Stimulated activated naive CD8-positive, alpha-beta T cell treated with anti-CD3 and anti-CD28 coated beads, Interleukin-15, Interleukin-2, amounts not matched to agents 100 U/mL and 50 U/mL, for 24 hours (primary cell): ENCODE results near the gene EML5.
"Not testable (repeated sequence)": the region's sequence is repeated elsewhere in the genome, so short reads cannot be mapped to it uniquely, and the experiment has no call there.

Experiments
- ATAC-seq: fragments of 150-1000 bp; cut with Tn5 transposase; one replicate; pipeline ENCODE4 v1.10.0; 2021
- DNase-seq: peaks from one replicate; pipeline ENCODE4 v3.0.0; 2021

Gene EML5

DNA sequence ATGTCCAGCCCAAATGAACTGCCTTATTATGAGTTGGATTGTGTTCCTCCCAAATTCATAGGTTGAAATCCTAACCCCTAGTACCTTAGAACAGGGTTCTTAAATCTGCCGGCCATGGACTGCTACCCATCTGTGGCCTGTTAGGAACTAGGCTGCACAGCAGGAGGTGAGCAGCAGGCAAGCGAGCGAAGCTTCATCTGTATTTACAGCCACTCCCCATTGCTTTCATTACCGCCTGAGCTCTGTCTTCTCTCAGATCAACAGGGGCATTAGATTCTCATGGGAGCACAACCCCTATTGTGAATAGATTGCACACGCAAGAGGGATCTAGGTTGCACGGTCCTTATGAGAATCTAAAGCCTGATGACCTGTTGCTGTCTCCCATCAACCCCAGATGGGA is 9.8 kb upstream of the EML5 start:
- no peak for DNase-seq
- no peak for ATAC-seq

GRCh38 chr14:88799522-88799921 is 6.8 kb upstream of the EML5 start:
- ATAC-seq (no peak), DNase-seq (no peak)

DNA sequence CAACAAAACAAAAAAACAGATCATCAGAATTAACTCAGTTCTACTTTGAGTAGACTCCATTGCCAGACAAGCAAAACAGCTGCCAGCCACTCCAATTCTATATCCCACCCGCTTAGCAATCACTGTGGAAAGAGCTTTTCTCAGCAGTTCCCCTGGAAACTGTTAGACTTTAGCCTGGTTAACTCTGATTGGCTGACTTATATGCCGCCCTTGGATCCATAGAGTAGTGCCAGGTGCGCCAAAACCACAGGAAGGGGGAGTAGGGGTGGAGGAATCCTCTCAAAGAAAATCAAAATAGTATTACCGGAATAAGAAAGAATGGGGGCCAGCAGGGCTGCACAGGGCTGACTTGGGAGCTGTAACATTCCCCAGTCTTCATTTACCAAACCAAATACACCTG is 5.4 kb upstream of the EML5 start:
- no peak for DNase-seq

DNA sequence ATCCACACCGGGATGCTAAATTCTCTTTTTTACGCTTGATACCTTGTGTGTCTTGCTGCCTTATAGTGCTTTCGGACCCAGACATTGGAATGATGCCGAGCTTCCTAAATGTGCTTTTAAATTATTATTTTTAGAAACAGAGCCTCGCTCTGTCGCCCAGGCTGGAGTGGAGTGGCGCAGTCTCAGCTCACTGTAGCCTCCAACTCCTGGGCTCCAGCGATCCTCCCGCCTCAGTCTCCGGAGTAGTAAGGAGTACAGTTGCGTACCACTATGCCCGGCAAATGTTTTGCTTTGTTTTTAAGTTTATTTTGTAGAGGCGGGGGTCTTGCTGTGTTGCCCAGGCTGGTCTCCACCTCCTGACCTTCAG is 489 bp upstream of the EML5 start:
- ATAC-seq (no peak), DNase-seq (peak; percentile 8)

More for the DNA sequence above, 5.4 kb upstream of the EML5 start:
- ATAC-seq = no peak

DNA sequence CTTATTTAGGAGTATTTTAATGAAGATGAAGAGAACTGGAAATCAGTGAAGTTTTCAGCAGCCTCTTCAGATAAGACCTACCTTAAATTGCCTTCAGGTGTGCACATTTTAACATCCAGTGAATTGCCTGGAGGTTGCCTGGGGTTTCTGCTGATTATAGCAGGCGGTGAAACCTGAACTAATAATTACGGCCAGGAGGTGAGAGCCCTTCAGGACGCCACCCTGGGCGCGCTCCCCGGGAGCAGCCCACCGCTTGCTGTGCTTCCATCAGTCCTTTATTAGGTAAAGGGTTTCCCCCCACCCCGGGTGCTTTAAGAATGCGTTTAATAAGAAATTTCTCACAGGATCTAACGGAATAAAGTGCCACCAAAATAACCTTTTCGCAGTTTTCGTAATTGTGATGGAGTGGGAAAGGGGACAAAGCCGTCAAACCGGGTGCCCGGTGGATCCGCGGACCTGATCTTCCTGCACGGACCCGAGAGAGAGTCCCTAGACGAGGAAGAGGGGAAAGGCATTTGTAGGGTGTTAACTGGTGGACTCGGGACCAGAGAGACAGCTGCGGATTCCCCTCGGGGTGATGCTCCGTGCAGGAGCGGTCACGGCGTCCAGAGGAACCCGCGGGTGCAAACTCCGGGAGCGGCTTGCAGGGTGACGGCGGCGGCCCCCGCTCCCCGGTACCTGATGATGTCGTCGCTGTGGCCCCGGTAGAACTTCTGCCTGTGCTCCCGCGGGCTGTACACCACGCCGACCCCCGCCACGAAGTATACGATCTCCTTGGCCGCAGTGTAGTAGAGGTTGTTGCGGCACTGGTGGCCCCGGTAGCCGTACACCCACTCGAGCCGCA is 902 bp downstream of the EML5 start:
- DNase-seq (peak; percentile 38), ATAC-seq (no peak)

DNA sequence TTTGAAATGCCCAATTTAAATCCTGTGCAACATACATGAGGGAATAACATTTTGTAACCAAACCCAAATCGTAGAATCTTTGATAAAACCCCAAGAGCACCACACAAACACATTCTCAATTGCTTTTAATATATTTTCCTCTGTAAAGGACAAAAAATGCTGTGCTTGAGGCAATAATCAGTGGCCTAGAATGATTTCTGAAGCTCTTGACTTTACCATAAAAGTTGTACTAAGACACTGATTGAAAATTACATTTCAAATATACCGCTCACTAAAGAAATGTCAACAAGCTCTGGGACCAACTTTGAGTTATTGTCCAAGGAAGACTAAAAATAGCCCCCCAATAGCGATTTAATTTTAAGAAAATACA is 1.5 kb downstream of the EML5 start:
- DNase-seq = no peak

GRCh38 chr14:88790501-88791251 is 2.1 kb downstream of the EML5 start:
- DNase-seq (no peak), ATAC-seq (no peak)

More for the DNA sequence above, 1.5 kb downstream of the EML5 start:
- ATAC-seq = no peak

GRCh38 chr14:88789573-88789972 is 3.2 kb downstream of the EML5 start:
- peak; percentile 38 for ATAC-seq
- not testable (repeated sequence) for DNase-seq

- ATAC-seq = no peak
- DNase-seq = no peak
Observed at GRCh38 chr14:88786715-88787114, 6.0 kb downstream of the EML5 start.

GRCh38 chr14:88785911-88786310 is 6.8 kb downstream of the EML5 start:
- no peak for DNase-seq

DNA sequence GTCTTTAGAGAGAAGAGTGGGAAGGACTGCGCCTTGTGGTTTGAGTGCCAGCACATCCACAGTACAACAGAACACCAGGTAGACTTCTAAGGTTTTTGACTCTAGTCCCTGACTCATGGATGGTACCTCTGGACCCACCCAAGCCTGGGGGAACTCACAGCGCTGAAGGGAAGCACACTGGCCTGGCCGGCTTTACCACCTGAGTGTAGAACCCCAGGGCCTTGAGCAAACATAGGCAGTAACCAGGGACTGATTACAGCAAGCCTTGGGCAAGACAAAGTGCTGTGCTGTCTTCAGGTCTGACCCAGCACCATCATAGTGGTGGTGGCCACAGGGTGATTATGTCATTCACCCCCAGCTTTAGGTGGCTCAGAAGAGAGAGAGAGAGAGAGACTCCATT is 17.2 kb downstream of the EML5 start:
- no peak for ATAC-seq
- no peak for DNase-seq

More at GRCh38 chr14:88785911-88786310, 6.8 kb downstream of the EML5 start:
- no peak for ATAC-seq

- ATAC-seq = no peak
Observed at GRCh38 chr14:88770736-88771135, 22.0 kb downstream of the EML5 start.

DNA sequence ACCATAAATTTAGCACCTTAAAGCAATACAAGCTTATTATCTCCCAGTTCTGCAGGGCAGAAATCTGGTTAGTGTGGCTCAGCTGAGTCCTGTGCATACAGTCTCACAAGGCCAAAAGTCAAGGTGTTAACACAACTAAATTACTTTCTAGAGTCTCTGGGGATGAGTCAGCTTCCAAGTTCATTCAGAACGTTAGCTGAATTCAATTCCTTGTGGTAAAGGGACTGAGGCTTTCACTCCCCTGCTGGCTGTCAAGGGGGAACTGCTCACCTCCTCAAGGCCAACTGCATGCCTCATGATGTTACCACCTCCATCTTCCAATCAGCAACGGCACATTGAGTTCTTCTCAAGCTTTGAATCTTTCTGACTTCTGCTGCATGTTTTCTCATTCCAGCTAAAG is 27.6 kb downstream of the EML5 start:
- DNase-seq (no peak), ATAC-seq (peak; percentile 40)

More at GRCh38 chr14:88770736-88771135, 22.0 kb downstream of the EML5 start:
- no peak for DNase-seq

- ATAC-seq (no peak), DNase-seq (no peak)
Observed at GRCh38 chr14:88753873-88754272, 38.9 kb downstream of the EML5 start.

- DNase-seq = no peak
- ATAC-seq = no peak
Observed at GRCh38 chr14:88750945-88751344, 41.8 kb downstream of the EML5 start.

- no peak for DNase-seq
- no peak for ATAC-seq
Observed at GRCh38 chr14:88750413-88750812, 42.3 kb downstream of the EML5 start.

GRCh38 chr14:88749139-88749538 is 43.6 kb downstream of the EML5 start:
- DNase-seq (no peak), ATAC-seq (no peak)

- ATAC-seq (no peak), DNase-seq (no peak)
Observed at GRCh38 chr14:88748288-88748687, 44.5 kb downstream of the EML5 start.

DNA sequence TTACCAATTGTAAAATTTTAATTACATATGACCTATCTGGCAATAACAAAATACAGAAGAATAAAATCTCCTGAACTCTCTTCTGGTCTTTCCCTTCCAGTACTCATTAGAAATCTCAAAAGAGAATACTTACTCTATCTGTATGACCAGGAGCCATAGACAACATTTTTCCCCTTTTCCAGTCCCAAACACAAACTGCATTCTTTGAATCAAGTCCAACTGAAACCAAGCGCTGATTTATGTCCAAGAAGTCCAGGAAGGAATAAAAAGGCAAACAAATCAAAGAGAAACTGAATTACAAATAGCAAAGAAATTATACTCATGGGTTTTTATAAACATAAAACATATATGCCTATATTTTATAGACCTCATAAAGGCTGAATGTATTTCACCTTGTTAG is 46.7 kb downstream of the EML5 start:
- ATAC-seq (no peak), DNase-seq (no peak)

GRCh38 chr14:88737245-88737644 is 55.5 kb downstream of the EML5 start:
- ATAC-seq = no peak
- DNase-seq = no peak

DNA sequence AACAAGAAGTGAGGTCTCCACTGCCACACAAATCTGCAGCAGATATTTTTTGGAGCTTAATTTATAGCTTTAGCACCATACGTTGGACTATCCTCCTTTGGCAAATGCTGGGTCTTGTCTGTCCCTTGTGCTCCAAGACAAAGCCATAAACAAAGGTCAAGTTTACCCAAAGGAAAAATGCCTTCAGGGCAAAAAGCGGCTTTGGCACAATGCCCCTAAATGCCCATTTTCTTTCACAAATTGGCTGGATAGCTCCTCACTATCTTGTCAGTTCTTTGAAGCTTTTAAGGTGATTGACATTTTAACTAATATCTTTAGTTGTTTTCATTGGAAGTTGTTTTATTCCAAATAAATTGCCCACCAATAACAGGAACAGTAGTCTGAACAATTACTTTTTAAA is 59.6 kb downstream of the EML5 start:
- ATAC-seq (no peak), DNase-seq (no peak)

- ATAC-seq = no peak
- DNase-seq = no peak
Observed at GRCh38 chr14:88729159-88729558, 63.6 kb downstream of the EML5 start.

- DNase-seq (no peak), ATAC-seq (no peak)
Observed at GRCh38 chr14:88727057-88727456, 65.7 kb downstream of the EML5 start.

GRCh38 chr14:88710709-88711108 is 82.0 kb downstream of the EML5 start:
- DNase-seq = no peak
- ATAC-seq = no peak
